GM12878 (cell line): ENCODE results near the gene TMA16. TPM values are rescaled to one million over a fixed set of nuclear protein-coding genes. Genes with fewer than 3 reads are reported as not detected.
A peak's percentile ranks its signal among the peaks of the same experiment; 100 is the strongest.

Experiments
- ATAC-seq: fragments of 200-7000 bp; cut with Tn5 transposase; 3 replicates; pipeline ENCODE4 v1.9.1; 2020; ENCODE audit warnings: mild to moderate bottlenecking, moderate library complexity
- BruUV-seq: library from RNA; stranded (reverse); fragments of 400-500 nt; replicated peaks from 2 replicates; lab custom pipeline; 2021; lab: Mats Ljungman, UMichigan
- CTCF ChIA-PET: fragments of 300-600 bp; sonication (Branson Sonifier 250); formaldehyde crosslinking; extraction: SDS; loops from one replicate; lab custom pipeline; 2021; ENCODE audit warnings: inconsistent platforms; lab: Yijun Ruan, JAX
- POLR2A ChIA-PET: fragments of 350-600 bp; formaldehyde crosslinking; extraction: SDS; loops from one replicate; lab custom pipeline; 2021; ENCODE audit warnings: inconsistent platforms; lab: Charles Lee
- RAD21 ChIA-PET: fragments of 300-600 bp; sonication (Branson Sonifier 250); formaldehyde crosslinking; loops from one replicate; lab custom pipeline; 2023; ENCODE audit warnings: antibody characterized with exemption; ENCODE audit not compliant: unreplicated experiment; lab: Charles Lee
- SMC1A ChIA-PET: fragments of 300-600 bp; sonication (Branson Sonifier 250); formaldehyde crosslinking; loops from one replicate; lab custom pipeline; 2023; ENCODE audit not compliant: unreplicated experiment, uncharacterized antibody; lab: Charles Lee
- DNase-seq: peaks from one replicate; pipeline ENCODE4 v3.0.0-alpha.2; 2011; ENCODE audit warnings: low read depth, low spot score
- FAIRE-seq: peaks from 3 replicates; lab custom pipeline; 2011; peaks lifted over from hg19 to GRCh38; lab: Jason Lieb, UNC
- H2AFZ ChIP-seq: 2 replicates; pipeline ENCODE4 v1.6.0; 2011; ENCODE audit warnings: low read depth, low read length, control low read depth; ENCODE audit not compliant: control insufficient read depth
- H3K27ac ChIP-seq: 2 replicates; pipeline ENCODE4 v1.5.1; 2011; ENCODE audit warnings: control low read depth; ENCODE audit not compliant: control insufficient read depth, insufficient read depth
- H3K27me3 ChIP-seq, 2 experiments: replicated peaks in 1 of 2; 2 replicates each; pipeline versions ENCODE4 v1.6.0 to v1.6.1; 2011; ENCODE audit warnings: low read length in 1 of 2; ENCODE audit not compliant: control insufficient read depth in 2 of 2, insufficient read depth in 2 of 2
- H3K36me3 ChIP-seq, 2 experiments: 2 replicates each; pipeline ENCODE4 v1.5.1; 2011; ENCODE audit warnings: low read length in 1 of 2; ENCODE audit not compliant: control insufficient read depth in 2 of 2, insufficient read depth in 2 of 2
- H3K4me1 ChIP-seq: 2 replicates; pipeline ENCODE4 v1.6.1; 2011; ENCODE audit warnings: mild to moderate bottlenecking, low read length, moderate library complexity, mixed read lengths; ENCODE audit not compliant: control insufficient read depth, insufficient read depth
- H3K4me2 ChIP-seq: 2 replicates; pipeline ENCODE4 v1.6.0; 2011; ENCODE audit warnings: control low read depth; ENCODE audit not compliant: control insufficient read depth, insufficient read depth
- H3K4me3 ChIP-seq: fragments of 200-600 bp; sonication (generic); 2 replicates; pipeline ENCODE4 v1.5.1; 2016
- H3K79me2 ChIP-seq: 2 replicates; pipeline ENCODE4 v1.6.0; 2011; ENCODE audit warnings: low read length; ENCODE audit not compliant: control insufficient read depth, insufficient read depth
- H3K9ac ChIP-seq: 2 replicates; pipeline ENCODE4 v1.8.0; 2011; ENCODE audit warnings: low read length, control low read depth, mixed read lengths; ENCODE audit not compliant: control insufficient read depth, insufficient read depth
- H3K9me3 ChIP-seq: replicated peaks from 3 replicates; pipeline ENCODE4 v1.5.1; 2011; ENCODE audit warnings: mild to moderate bottlenecking, low read length; ENCODE audit not compliant: control insufficient read depth, insufficient read depth
- H4K20me1 ChIP-seq: 2 replicates; pipeline ENCODE4 v1.6.0; 2011; ENCODE audit not compliant: control insufficient read depth, insufficient read depth
- EP300 ChIP-seq, 2 experiments: fragments of 150-350 bp in 1 of 2; IDR thresholded peaks; 2 replicates each; pipeline ENCODE4 v1.6.1; 2011 to 2012; ENCODE audit warnings: low read depth in 2 of 2, low read length in 2 of 2, borderline replicate concordance in 1 of 2, improper control_type of control experiment in 1 of 2, inconsistent platforms in 1 of 2; ENCODE audit not compliant: control insufficient read depth in 1 of 2
- SPI1 ChIP-seq: IDR thresholded peaks from 2 replicates; pipeline ENCODE4 v1.6.1; 2011; ENCODE audit warnings: low read depth, mild to moderate bottlenecking, low read length, moderate library complexity, borderline replicate concordance; ENCODE audit not compliant: insufficient read depth
- TCF7 ChIP-seq: IDR thresholded peaks from 2 replicates; pipeline ENCODE4 v1.6.1; 2014; ENCODE audit warnings: antibody characterized with exemption, borderline replicate concordance
- YY1 ChIP-seq: IDR thresholded peaks from 2 replicates; pipeline ENCODE4 v1.6.1; 2011; ENCODE audit warnings: low read depth, mild to moderate bottlenecking, low read length
- WGBS: methylation state at CpG from one replicate; pipeline ENCODE4 v1.1.6; 2016; ENCODE audit warnings: low lambda C conversion rate; ENCODE audit not compliant: insufficient replicate concordance, insufficient coverage; ENCODE audit errors: missing lambda C conversion rate; 5-methylcytosine and 5-hydroxymethylcytosine counted together
- in situ Hi-C: fragments of 300-500 bp; cut with MboI; formaldehyde crosslinking; loops from 9 replicates; pipeline ENCODE4 v1.14.3; 2018; ENCODE audit warnings: mixed read lengths
- intact Hi-C: fragments of 100-400 bp; cut with micrococcal nuclease; formaldehyde crosslinking; loops from one replicate; pipeline ENCODE4 v1.14.2; 2022; ENCODE audit not compliant: unreplicated experiment
- polyA plus RNA-seq, 11 experiments: library from polyadenylated mRNA; depleted of rRNA in 4 of 11; unstranded in 6 of 11; stranded (reverse) in 5 of 11; fragments of >200 nt; fragmentation: Nextera tagmentation in 4 of 11; fragmentation: Illumina TruSeq in 1 of 11; extraction: Ambion mirVana in 4 of 11; extraction: Trizol in 1 of 11; gene quantifications; 1 replicate in 1 of 11; 2 replicates in 10 of 11; pipeline versions ENCODE4 v1.2.1 to v1.2.3, GENCODE V29; 2011 to 2016; ENCODE audit warnings: inconsistent platforms in 2 of 11, missing spikeins in 2 of 11, low read depth in 1 of 11
- total RNA-seq, 4 experiments: library from RNA; depleted of rRNA in 3 of 4; stranded (reverse); fragments of >200 nt in 3 of 4; fragmentation: Illumina TruSeq in 1 of 4; extraction: Trizol in 1 of 4; gene quantifications; 2 replicates each; pipeline versions ENCODE4 v1.2.1 to v1.2.3, GENCODE V29; 2013 to 2021

Gene TMA16
- total and polyA plus RNA-seq, 10 of the 15 experiments (the other 5 are each of a cell fraction or from before 2014, with no cell fraction given): 37.9 to 91.0 (median 55.8) TPM

DNA sequence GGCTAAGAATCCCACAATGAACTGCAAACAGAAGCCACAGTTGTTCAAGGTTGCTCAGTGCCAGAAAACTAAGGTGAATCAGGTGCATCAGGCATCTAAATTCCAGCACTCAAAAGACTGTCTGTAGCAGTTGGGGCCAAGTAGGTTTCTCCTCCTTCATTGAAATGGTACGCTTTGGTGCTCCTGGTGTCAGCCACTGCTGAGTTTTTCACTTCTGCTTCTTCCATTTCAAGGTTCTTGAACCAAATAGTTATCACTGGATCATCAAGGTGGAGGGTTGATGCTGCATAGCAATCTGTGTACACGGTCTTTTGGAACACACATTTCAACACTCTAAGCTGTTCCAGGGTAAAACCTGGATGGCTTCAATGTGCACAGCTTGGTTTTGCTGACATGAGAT, 74.4 kb downstream of the TMA16 start:
- H3K9ac ChIP-seq: no peak overlapping the region
- no peaks in the 10 kb centered on the region for H3K4me1 ChIP-seq
- FAIRE-seq (no peak), ATAC-seq (peak; percentile 83), DNase-seq (no peak)
- CTCF ChIA-PET: interaction anchor here (0.9 to 2.3 kb wide), 6 partner anchors 10 to 115 kb away, joined by 3 to 7 read pairs (median 4); no protein-coding TSS in a partner anchor
- H3K79me2 ChIP-seq: no peaks in the 10 kb centered on the region
- no peaks in the 10 kb centered on the region for H4K20me1 ChIP-seq
- H2AFZ ChIP-seq: no peak overlapping the region
- no peaks in the 10 kb centered on the region for H3K9me3 ChIP-seq
- in situ Hi-C loops (no loop called here), intact Hi-C loops (no loop called here)
- no peaks in the 10 kb centered on the region for H3K27me3 ChIP-seq
- POLR2A ChIA-PET: interaction anchor here (1.1 kb wide), 1 partner anchor 26 kb away, joined by 3 read pairs; no protein-coding TSS in a partner anchor
- RAD21 ChIA-PET: interaction anchor here (1.1 to 1.4 kb wide), 4 partner anchors 10 to 185 kb away, joined by 3 to 4 read pairs (median 4); no protein-coding TSS in a partner anchor
- H3K36me3 ChIP-seq: no peaks in the 10 kb centered on the region
- TF ChIP-seq YY1 (0 out of 2 replicates have a peak, but pooled peaks have one; percentile 13), TCF7 (no peak), EP300 (IDR thresholded peaks at IDR 0.05; ENCODE audit: borderline replicate concordance in 1 of 2, control insufficient read depth in 1 of 2, low read depth in 2 of 2, low read length in 2 of 2) (no peak), SPI1 (peak; percentile 89)
- no peak overlapping the region for H3K4me2 ChIP-seq
- H3K27ac ChIP-seq: no peak overlapping the region
- SMC1A ChIA-PET: interaction anchor here (1.0 to 1.7 kb wide), 8 partner anchors 9 to 98 kb away, joined by 3 to 7 read pairs (median 4); no protein-coding TSS in a partner anchor
- no TSS peak for BruUV-seq
- no peak overlapping the region for H3K4me3 ChIP-seq
- 58% methylated on average over 2 of the region's 2 CpGs for WGBS

Other genes with a start within 250 kb of the TMA16 start
- gene NPY1R, start 162.1 kb upstream of the TMA16 start, total RNA-seq (2014; rRNA removed): not detected in 2 replicates
- not detected in 2 replicates for gene NPY1R, start 162.1 kb upstream of the TMA16 start, total RNA-seq (2014; rRNA removed; fragmentation: Illumina TruSeq; extraction: Trizol)
- gene NPY1R, start 162.1 kb upstream of the TMA16 start, total RNA-seq (2021): not detected in 2 replicates
- gene NPY1R, start 162.1 kb upstream of the TMA16 start, polyA plus RNA-seq (2011; rRNA removed): not detected in 2 replicates
- gene NPY1R, start 162.1 kb upstream of the TMA16 start, polyA plus RNA-seq (2014; fragmentation: Illumina TruSeq; extraction: Trizol): not detected in 2 replicates
- gene NPY1R, start 162.1 kb upstream of the TMA16 start, polyA plus RNA-seq (2014; fragmentation: Nextera tagmentation; extraction: Ambion mirVana): not detected
- not detected in 2 replicates for gene NPY1R, start 162.1 kb upstream of the TMA16 start, polyA plus RNA-seq (2014; rRNA removed)
- not detected for gene NPY1R, start 162.1 kb upstream of the TMA16 start, polyA plus RNA-seq (2016; fragmentation: Nextera tagmentation; extraction: Ambion mirVana)
- not detected in 2 replicates for gene NPY5R, start 150.8 kb upstream of the TMA16 start, total RNA-seq (2014; rRNA removed)
- gene NPY5R, start 150.8 kb upstream of the TMA16 start, total RNA-seq (2014; rRNA removed; fragmentation: Illumina TruSeq; extraction: Trizol): not detected in 2 replicates
- not detected in 2 replicates for gene NPY5R, start 150.8 kb upstream of the TMA16 start, total RNA-seq (2021)
- gene NPY5R, start 150.8 kb upstream of the TMA16 start, polyA plus RNA-seq (2011; rRNA removed): not detected in 2 replicates
- gene NPY5R, start 150.8 kb upstream of the TMA16 start, polyA plus RNA-seq (2014; fragmentation: Illumina TruSeq; extraction: Trizol): not detected in 2 replicates
- not detected for gene NPY5R, start 150.8 kb upstream of the TMA16 start, polyA plus RNA-seq (2014; fragmentation: Nextera tagmentation; extraction: Ambion mirVana)
- not detected in 2 replicates for gene NPY5R, start 150.8 kb upstream of the TMA16 start, polyA plus RNA-seq (2014; rRNA removed)
- not detected for gene NPY5R, start 150.8 kb upstream of the TMA16 start, polyA plus RNA-seq (2016; fragmentation: Nextera tagmentation; extraction: Ambion mirVana)
- gene TKTL2, start 20.9 kb upstream of the TMA16 start, total RNA-seq (2014; rRNA removed): not detected in 2 replicates
- not detected in 2 replicates for gene TKTL2, start 20.9 kb upstream of the TMA16 start, total RNA-seq (2014; rRNA removed; fragmentation: Illumina TruSeq; extraction: Trizol)
- gene TKTL2, start 20.9 kb upstream of the TMA16 start, total RNA-seq (2021): not detected in 2 replicates
- gene TKTL2, start 20.9 kb upstream of the TMA16 start, polyA plus RNA-seq (2011; rRNA removed): 0.03 TPM in 1 of 2 replicates, not detected in the other
- not detected in 2 replicates for gene TKTL2, start 20.9 kb upstream of the TMA16 start, polyA plus RNA-seq (2014; fragmentation: Illumina TruSeq; extraction: Trizol)
- gene TKTL2, start 20.9 kb upstream of the TMA16 start, polyA plus RNA-seq (2014; fragmentation: Nextera tagmentation; extraction: Ambion mirVana): under 1 TPM in 1 of 2 experiments, not detected in 1; 0.03 TPM
- gene TKTL2, start 20.9 kb upstream of the TMA16 start, polyA plus RNA-seq (2014; rRNA removed): 0.04 TPM in 1 of 2 replicates, not detected in the other
- not detected for gene TKTL2, start 20.9 kb upstream of the TMA16 start, polyA plus RNA-seq (2016; fragmentation: Nextera tagmentation; extraction: Ambion mirVana)